VCaP (cell line): ENCODE measurements around the gene BCL11B.

Source experiments
- H3K27ac ChIP-seq: fragments of 450-650 bp; 2 replicates; pipeline ENCODE4 v1.5.1; 2017
- CTCF ChIP-seq: fragments of 450-650 bp; conservative IDR thresholded peaks from 2 replicates; pipeline ENCODE4 v1.5.1; 2017; ENCODE audit warnings: mild to moderate bottlenecking, moderate library complexity

Gene BCL11B

DNA sequence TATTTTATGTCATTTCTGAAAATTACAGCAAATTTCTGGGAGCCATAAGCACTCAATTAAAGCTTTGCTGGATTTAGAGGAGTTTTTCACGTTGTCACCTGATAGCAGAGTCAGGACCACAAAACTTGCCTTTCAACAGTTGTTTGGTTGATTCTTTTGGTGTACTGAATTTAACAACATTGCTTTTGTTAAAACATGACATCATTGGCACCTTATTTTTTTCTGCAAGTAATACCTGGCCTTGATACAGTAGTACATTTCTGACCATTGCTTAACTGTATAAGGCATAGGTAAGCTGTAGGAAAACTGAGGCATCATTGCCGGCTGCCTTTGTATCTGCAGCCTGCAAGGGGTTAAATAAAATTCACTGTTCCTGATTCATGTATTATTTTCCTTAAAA, 4.5 kb upstream of the BCL11B start:
- TF ChIP-seq CTCF = no peak
- H3K27ac ChIP-seq = no peak overlapping the region

GRCh38 chr14:99275222-99275584, 3.2 kb upstream of the BCL11B start:
- no peak overlapping the region for H3K27ac ChIP-seq
- TF ChIP-seq CTCF = no peak

- TF ChIP-seq CTCF = peak; percentile 68
- no peak overlapping the region for H3K27ac ChIP-seq
These were observed 2.6 kb upstream of the BCL11B start for GRCh38 chr14:99274346-99275221.

GRCh38 chr14:99273766-99274345, 1.9 kb upstream of the BCL11B start:
- H3K27ac ChIP-seq = no peak overlapping the region

GRCh38 chr14:99272899-99273765, 1.1 kb upstream of the BCL11B start:
- no peak for TF ChIP-seq CTCF
- no peak overlapping the region for H3K27ac ChIP-seq

More at GRCh38 chr14:99273766-99274345, 1.9 kb upstream of the BCL11B start:
- TF ChIP-seq CTCF = no peak

DNA sequence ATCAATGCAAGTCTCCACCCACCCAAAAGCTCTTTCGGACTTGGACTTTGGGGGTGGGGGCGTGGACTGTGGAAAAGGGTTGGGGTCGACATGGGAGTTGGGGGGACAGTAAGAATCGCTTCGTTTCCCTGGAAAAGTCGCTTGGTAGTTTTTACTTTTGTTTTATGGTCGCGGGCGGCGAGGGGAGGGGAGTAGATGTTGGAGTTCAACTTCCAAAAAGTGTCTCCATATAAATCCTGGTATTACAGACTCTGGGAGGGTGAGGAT, 568 bp upstream of the BCL11B start:
- TF ChIP-seq CTCF = no peak
- no peak overlapping the region for H3K27ac ChIP-seq

DNA sequence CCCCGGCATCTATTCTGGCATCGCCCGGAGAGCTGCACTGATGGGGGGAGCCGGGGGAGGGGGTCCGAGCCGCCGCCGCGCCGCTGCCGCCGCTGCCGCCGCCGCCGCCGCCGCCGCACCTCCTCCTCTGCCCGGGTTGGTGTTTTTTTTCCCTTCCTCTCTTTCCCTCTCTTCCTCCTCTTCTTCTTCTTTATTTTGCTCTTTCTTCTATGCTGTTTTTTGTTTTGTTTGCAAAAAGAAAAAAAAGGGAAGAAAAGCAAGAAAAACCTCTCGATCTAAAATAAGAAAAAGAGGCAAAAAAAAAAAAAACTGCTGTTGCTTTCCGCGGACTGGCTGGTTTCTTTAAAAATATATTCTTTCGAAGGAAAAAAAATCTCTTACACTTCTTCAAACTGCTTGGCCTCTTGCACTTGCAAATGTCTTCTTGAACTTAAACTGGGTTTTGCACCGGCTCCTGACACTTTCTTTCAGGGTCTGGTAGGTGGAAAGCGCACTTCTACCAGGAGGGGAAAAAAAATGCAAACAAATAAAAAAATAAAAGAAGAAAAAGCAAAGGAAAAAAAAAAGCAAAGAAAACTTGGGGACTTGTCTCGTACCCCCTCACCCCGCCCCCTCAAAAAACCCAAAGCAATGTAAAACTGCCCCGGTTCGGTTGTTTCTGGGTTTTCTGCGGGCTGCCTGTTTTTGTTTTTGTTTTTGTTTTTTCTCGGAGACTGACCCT, 616 bp downstream of the BCL11B start:
- TF ChIP-seq CTCF = no peak

More for the DNA sequence above, 616 bp downstream of the BCL11B start:
- H3K27ac ChIP-seq = no peak overlapping the region
